ENCODE results near the gene EPN3. TPM values are rescaled to one million over a fixed set of nuclear protein-coding genes. Genes with fewer than 3 reads are reported as not detected.
A peak's percentile ranks its signal among the peaks of the same experiment; 100 is the strongest.

The EPN3 gene
- polyA plus RNA-seq, 5 donors: 2.8 to 7.4 (median 5.2) TPM

- no peak for DNase-seq
These were observed 1.9 kb downstream of the EPN3 start for GRCh38 chr17:50534222-50534978.

GRCh38 chr17:50534979-50535326 lies 2.4 kb downstream of the EPN3 start:
- no peak for DNase-seq

DNA sequence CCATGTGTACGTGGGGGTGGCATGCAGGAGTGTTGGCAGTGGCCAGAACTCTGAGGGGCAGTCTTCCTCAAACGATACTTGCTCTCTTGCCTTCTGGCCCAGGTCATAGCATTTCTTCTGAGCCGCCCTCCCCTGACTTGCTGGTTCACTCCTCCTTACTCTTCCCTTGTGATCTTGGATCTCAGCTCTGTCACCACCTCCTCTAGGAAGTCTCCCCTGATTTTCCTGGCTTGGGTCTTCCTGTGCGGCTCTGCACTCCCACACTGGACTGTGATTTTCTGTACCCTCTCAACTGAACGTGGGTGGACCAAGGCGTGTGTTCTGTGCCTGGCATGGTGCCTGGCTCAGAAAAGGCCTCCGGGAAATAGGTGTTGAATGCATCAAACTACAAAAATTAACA lies 2.9 kb downstream of the EPN3 start:
- no peak for DNase-seq

GRCh38 chr17:50536683-50537646 lies 4.4 kb downstream of the EPN3 start:
- DNase-seq: no peak

DNA sequence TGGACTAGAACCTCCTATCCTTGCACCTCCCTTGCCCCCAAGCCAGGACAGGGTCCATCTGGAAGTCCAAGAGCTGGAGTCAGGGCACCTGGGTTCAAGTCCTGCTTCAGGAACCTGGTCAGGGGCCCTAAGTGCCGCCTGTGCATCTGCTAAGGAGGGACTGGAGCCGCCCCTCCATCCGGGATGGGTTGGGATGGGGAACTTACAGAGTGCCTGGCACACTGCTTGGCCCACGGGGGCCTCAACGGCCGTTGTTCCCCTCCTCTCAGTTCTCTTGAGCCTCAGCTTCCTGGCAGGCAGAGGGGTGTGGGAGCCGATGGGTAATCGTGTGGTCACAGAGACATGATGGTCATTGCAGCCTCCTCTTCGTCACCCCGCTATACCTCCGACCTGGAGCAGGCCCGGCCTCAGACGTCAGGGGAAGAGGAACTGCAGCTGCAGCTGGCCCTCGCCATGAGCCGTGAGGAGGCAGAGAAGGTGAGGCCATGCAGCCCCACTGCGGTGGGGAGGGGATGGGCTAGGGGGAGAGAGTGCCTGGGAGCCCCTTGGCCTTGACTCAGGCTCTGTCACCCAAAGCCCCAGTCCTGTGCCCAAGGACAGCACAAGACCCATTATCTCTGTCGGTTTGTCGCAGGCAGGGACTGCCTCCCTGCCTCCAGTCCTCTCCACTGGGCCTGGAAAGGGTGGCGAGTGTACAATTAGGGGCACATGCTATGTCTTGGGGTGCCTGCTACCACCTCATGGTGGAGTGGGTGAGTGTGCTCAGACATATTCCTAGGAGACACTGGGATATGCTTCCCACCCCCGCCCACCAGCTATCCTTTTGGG lies 5.4 kb downstream of the EPN3 start:
- DNase-seq: no peak

GRCh38 chr17:50538549-50539410 lies 6.2 kb downstream of the EPN3 start:
- no peak for DNase-seq

DNA sequence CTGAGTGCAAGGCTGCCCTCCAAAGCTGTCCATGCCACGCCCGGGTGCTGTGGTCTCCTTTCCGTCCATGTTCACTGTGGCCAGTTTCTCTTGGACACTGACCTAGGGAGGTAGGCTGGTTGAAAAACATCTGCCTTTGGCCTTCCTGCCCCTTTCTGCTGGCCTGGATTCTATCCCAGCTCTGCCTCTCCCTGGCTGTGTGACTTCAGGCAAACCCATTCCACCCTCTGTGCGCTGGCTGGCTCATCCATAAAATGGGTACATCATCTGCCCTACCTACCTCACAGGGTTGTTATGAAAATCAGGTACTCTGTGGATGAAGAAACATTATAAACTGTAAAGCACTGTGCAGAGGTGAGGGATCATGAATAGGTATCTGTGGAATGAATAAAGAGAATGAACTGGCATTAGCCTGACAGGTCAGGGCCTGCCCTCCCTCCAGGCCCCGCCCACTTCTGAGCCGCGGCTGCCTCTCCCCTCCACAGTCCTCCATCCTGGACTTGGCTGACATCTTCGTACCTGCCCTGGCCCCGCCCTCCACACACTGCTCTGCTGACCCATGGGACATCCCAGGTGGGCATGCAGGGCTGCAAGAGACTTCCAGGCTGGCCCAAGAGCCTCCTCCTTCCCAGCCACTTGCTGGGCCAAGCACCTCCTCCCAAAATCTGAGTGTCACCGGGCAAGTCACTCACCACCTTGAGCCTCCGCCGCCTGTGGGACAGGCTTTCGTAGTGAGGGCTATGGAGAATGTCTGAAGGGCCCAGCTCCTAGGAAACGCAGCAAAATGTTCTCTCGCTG lies 7.4 kb downstream of the EPN3 start:
- no peak for DNase-seq

DNA sequence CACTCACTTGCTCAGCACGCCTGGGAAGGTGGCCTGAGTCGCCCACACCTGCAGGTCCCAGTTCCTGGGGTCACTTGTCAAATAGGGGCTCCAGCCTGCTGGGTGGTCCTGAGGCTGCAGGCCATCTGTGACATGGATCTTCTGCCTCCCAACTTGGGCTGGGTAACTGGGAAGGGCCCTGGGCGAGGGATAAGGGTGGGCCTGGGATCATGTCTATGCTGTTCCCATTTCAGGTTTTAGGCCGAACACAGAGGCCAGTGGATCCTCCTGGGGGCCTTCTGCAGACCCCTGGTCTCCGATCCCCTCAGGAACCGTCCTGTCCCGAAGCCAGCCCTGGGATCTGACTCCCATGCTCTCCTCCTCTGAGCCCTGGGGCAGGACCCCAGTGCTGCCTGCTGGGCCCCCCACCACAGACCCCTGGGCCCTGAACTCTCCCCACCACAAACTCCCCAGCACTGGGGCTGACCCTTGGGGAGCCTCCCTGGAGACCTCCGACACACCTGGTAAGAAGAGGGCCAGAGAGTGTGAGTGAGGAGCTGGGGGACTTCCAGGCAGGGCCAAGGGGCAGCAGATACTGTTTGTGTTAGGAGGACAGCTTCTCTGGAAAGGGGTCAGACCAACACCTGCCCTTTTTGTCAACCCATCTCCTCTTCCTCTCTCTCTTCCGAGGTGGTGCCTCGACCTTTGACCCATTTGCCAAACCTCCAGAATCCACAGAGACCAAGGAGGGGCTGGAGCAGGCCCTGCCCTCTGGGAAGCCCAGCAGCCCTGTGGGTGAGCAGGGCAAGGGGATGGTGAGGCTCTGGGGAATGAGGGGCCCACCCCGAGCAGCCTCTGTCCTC lies 8.2 kb downstream of the EPN3 start:
- no peak for DNase-seq

- DNase-seq: no peak
These were observed 8.8 kb downstream of the EPN3 start for GRCh38 chr17:50541402-50541715.

GRCh38 chr17:50541716-50542688 lies 9.5 kb downstream of the EPN3 start:
- peak; percentile 83 for DNase-seq

DNA sequence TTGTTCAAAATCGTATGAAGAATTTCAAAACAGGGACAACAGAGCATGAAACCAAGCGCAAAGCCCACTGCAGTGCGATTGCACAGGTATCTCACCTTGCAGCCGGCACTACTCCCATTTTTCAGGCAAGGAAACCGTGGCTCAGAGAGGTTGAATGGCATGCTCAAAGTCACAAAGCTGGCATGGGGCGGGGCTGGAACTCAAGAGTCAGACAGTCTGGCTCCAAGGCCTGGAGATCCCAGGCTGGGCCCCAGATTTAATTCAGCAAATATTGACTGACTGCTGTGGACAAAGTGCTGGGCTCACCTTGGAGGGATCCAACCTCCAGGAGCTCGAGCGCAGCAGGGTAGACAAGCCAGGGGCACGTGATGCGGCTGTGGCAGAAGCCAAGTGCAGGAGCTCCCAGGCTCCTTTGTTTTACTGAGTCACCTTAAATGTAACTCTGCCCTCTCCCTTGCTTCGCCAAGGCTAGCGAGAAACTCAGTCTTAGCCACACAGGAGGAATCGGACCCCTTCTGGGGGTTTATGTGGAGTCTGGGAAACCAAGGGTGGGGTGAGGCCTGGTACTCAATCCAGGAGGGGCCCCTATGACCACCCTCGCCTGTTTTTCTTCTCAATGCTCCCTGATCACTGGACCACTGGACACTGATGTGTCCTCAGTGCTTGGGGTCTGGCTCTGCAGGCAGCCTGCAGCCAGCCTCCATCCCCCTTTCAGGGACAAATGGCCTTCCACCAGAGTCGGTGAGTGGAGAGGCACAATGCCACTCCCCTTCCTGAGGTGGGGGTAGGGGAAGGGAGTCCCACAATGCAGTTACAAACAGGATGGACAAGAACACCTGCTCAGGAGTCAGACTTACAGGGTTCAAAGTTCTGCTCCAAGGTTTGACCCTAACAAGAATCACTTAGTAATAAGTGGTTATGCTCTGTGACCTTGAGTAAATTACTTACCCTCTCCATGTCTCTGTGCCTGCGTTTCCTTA lies 10.6 kb downstream of the EPN3 start:
- no peak for DNase-seq

- DNase-seq: no peak
These were observed 12.0 kb downstream of the EPN3 start for GRCh38 chr17:50544516-50544915.

GRCh38 chr17:50545311-50545710 lies 12.8 kb downstream of the EPN3 start:
- DNase-seq: no peak

- no peak for DNase-seq
These were observed 14.1 kb downstream of the EPN3 start for GRCh38 chr17:50546701-50547034.

DNA sequence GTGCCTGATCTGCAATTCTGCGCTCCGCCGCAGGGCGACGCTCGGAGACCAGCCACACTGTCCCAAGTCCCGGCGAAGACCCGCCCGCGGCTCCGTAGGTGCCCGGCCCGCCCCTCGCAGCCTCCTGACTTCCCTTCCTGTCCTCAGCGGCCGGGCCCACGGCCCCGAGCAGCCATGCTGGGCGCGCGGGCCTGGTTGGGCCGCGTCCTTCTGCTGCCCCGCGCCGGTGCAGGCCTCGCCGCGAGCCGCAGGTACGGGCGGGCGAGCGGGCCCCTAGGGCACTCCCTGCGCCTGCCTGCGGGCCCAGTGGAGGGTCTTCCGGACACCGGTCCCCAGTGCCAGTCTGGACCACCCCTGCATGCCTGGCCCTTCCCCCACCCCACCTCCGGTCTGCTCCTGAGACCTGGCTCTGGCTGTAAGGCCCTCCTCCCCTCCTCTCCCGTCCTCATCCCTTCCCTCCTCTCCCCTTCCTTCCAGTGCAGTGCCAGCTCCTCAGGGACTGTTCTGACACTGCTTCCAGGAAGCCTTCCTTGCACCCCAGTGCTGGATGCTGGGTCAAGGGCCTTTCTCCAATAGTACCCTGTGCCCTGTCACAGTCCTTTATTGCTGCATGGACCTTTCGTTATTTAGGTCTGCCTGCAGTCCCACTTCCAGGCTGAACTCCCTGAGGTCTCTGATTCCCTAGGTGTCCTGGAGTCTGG lies 14.7 kb downstream of the EPN3 start, which contains the start of gene SPATA20:
Gene SPATA20 (plus strand): TSS at position 140 of the 701 bp plus-strand sequence. CDS start 35 bp downstream, at position 175.
- DNase-seq: peak; percentile 80 to 87

DNA sequence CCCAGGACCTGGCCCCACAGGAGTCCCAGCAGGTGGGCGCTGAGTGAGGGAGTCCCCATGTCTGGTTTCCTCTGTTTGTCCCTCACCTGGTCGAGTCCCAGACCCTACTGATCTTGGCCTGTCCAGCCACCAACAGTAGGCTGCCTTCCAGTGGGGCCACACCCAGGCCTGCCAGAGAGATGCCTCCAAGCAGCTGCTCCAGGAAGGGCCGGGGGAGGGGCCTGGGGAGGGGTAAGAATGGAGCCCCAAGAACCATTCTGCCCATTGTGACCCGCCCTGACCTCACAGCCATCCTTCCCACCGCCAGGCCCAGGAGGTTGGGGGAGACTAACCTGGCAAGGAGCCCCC lies 15.2 kb downstream of the EPN3 start:
- no peak for DNase-seq

Data from right lung (tissue), 5 donors.